ENCODE measurements around the gene PSMD1.

- TF ChIP-seq CTCF (IDR thresholded peaks at IDR 0.05; ENCODE audit: control extremely low read depth in 1 of 3, insufficient read depth in 1 of 3, low read depth in 1 of 3, low read length in 3 of 3), result peak; percentile 78 to 99 (median 97)
- TF ChIP-seq ATF2 (IDR thresholded peaks at IDR 0.05; ENCODE audit: low read length), result no peak
- no peak for TF ChIP-seq EZH2 (IDR thresholded peaks at IDR 0.05; ENCODE audit: low read depth, low read length, severe bottlenecking)
- TF ChIP-seq EGR1 (IDR thresholded peaks at IDR 0.05; ENCODE audit: borderline replicate concordance, low read depth, low read length), result peak; percentile 53
- peak in 1 of 2 experiments; percentile 80; a peak in 2 of 3 replicates for TF ChIP-seq POLR2A (IDR thresholded peaks at IDR 0.05; ENCODE audit: control extremely low read depth in 1 of 2, low read depth in 2 of 2, low read length in 2 of 2)
- no peak for TF ChIP-seq TCF12 (IDR thresholded peaks at IDR 0.05; ENCODE audit: low read depth, low read length)
- no peak for TF ChIP-seq EP300 (IDR thresholded peaks at IDR 0.05; ENCODE audit: borderline replicate concordance in 1 of 2, low read depth in 2 of 2, low read length in 2 of 2)
Observed at GRCh38 chr2:231056453-231057416, at the start of gene PSMD1.
